Activated T-cell treated with anti-CD3 and anti-CD28 coated beads for 1 hour (primary cell): ENCODE results near the gene MX2.
"Not testable (repeated sequence)": the region's sequence is repeated elsewhere in the genome, so short reads cannot be mapped to it uniquely, and the experiment has no call there.

Experiments
- DNase-seq: peaks from one replicate; pipeline ENCODE4 v3.0.0-alpha.2; 2020; ENCODE audit warnings: low read depth

MX2 gene

GRCh38 chr21:41387042-41387819, 25.4 kb downstream of the MX2 start:
- DNase-seq = no peak

DNA sequence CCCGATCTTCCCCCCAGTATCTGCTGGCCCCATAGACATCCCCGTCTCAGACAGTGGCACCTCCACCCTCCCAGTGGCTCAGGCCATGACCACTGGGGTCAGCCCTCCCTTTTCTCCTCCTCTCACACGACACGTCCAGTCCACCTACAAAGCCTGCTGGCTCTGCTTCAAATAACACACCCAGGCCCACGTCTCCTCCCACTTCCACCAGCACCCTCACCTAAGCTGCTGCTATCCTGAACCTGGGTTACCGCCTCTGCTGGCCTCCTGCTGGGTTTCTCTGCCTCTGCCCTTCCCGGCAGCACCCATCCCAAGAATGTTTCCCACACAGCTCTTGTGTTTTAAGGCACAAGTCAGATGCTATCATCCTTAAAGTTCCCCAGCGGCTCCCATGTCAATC, 26.0 kb downstream of the MX2 start:
- no peak for DNase-seq

DNA sequence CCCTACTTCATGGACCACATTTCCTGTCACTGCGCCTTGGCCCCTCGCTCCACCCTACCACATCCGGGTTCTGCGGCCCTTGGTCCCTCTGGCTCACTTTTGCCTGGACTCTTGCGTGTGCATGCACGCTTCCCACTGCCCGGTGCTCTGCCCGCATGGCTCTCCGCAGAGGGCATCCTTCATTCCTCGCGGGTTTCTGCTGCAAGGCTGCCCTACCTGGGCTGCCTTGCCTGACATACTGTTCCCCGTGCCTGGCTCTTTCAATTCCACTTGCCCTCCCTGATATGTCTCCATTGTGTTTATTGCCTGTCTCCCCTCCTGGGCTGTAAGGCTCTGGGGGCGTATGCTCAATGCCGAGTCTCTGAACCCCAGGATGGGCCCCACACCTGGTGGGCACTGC, 26.4 kb downstream of the MX2 start:
- no peak for DNase-seq

- DNase-seq = no peak
These were observed 28.3 kb downstream of the MX2 start for GRCh38 chr21:41390043-41390639.

DNA sequence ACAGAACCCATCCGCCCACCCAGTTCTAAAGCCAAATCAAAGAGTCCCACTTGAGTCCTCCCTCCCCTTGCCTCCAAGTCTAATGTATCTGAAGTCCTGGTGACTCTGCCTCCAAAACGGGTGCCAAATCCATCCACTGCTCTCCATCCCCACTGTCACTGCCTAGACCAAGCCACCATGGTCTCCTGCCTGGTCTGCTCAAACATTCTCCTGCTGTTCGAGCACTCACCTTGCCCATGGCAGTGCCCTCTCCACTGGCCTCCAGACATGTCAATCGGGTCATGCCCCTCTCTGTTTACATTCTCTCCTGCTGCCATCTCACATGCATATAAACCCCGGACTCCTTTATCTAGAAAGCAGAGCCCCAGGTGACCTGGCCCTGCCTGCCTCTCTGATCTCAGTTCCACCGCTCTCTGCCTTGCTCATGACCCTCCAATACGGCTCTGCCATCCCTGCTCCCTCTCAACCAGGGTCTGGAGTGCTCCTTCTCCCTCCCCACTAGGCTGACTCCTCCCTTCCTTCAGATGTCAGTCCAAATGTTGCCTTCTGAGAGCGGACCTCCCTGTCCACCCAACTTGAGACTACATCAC, 32.1 kb downstream of the MX2 start:
- no peak for DNase-seq

- DNase-seq = no peak
These were observed 34.8 kb downstream of the MX2 start for GRCh38 chr21:41396558-41397075.

DNA sequence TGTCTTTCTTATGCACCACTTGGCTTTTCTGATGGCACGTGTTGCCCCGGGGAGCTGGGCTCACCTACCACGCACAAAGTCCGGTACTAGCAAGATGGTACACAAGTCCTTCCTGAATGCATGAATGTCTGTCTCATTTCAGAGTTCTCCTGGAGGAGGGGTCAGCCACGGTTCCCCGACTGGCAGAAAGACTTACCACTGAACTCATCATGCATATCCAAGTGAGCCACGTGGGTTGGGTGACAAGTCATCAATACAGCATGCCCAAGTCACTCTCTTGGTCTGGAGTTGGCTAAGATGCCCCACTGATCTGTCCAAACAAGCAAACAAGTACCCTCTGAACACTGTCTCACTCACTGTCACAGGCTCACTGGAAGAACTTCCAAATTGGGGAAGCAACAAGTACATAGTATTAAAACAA, 35.7 kb downstream of the MX2 start:
- no peak for DNase-seq

GRCh38 chr21:41398251-41398650, 36.4 kb downstream of the MX2 start:
- no peak for DNase-seq

GRCh38 chr21:41398831-41399230, 37.0 kb downstream of the MX2 start:
- no peak for DNase-seq

- DNase-seq = no peak
These were observed 37.5 kb downstream of the MX2 start for GRCh38 chr21:41399246-41399800.

DNA sequence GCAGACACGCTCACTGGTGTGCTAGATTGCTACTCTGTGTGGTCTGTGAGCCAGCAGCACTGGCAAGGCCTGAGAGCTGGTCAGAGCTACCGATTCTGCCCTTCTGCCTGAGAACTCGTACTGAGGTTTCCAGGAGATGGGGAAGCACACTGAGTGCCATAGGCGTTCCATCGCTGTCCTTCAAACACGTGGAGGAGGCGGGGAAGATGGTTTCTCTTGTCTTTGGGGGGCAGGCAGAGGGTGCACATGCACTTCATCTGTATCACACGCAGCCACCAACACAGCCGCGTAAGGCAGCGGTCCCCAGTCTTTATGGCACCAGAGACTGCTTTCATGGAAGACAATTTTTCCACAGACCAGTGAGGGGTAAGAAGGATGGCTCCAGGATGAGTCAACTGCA, 40.4 kb downstream of the MX2 start:
- no peak for DNase-seq

GRCh38 chr21:41402796-41403195, 41.0 kb downstream of the MX2 start:
- DNase-seq = no peak

DNA sequence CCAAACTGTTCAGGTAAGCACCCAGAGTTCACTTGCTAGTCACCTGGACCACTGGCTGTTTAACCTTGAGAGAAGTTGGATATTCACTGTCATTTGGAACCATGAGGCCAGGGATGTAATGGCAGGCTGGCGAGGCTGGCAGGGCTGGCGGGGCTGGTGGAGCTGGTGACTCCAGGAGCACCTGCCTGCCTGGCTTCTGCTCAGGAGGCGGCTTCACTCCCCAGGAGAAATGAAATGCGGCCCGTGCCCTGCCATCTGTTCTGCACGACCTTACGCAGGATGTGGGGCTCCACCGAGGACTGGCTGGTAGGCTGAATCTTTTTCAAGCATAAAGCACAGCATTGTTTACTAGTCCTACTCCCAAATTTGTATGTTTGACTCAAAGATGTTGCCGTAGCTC, 41.5 kb downstream of the MX2 start:
- no peak for DNase-seq

DNA sequence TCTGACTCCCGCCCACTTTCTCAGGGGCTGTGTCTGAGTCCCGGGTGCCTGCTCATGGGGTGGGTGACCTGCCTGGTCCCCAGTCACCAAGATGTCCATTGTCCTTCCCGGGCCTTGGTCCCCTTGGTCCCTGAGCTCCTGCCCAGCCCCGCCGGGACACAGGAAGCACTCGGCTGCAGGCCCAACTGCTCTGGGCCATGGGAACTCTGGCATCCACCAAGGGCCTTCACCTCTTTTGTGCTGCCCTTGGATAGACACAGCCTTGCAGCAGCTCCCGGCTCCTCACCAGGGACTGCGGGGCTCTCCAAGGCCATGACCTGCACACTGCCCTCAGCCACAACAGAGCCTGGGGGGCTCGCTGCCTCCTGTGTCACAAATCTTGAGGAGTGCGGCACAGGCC, 42.1 kb downstream of the MX2 start:
- no peak for DNase-seq

GRCh38 chr21:41405321-41405720, 43.5 kb downstream of the MX2 start:
- no peak for DNase-seq

DNA sequence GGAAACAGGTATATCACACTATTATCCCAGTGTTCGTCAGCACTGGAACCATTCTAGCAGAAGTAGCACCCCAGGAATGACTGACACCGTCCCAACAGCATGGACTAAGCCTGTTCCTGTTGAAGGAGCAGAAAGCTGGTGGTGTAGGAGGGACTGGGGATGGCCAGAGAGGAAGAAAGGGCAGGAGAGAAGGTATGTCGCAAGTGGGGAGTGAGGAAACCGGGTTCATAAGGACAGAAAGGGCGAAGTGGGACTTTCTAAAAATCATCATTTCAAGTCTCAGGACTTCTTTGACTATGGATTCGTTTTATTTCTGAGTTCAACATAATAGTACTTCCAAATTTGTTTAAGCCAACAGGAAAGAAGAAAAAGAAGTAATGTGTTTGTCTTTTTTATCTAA, 44.5 kb downstream of the MX2 start:
- no peak for DNase-seq

- DNase-seq = no peak
These were observed 46.0 kb downstream of the MX2 start for GRCh38 chr21:41407541-41408460.

GRCh38 chr21:41410361-41410760, 48.5 kb downstream of the MX2 start:
- no peak for DNase-seq

GRCh38 chr21:41410767-41411448, 49.1 kb downstream of the MX2 start:
- DNase-seq = no peak

GRCh38 chr21:41411449-41412089, 49.7 kb downstream of the MX2 start:
- no peak for DNase-seq

GRCh38 chr21:41417505-41417904, 55.7 kb downstream of the MX2 start:
- DNase-seq = not testable (repeated sequence)
